IPS DF 6.9 (cell line): Measurements from ENCODE around the gene TGFBI.

Experiments
- DNase-seq: peaks from one replicate; pipeline ENCODE4 v3.0.0-alpha.2; 2013; ENCODE audit warnings: low read depth, low spot score
- H3K27ac ChIP-seq: one replicate; pipeline ENCODE4 v1.5.1; 2013; ENCODE audit warnings: low read length, control low read depth
- H3K27me3 ChIP-seq: 2 replicates; pipeline ENCODE4 v1.6.1; 2013; ENCODE audit warnings: mild to moderate bottlenecking, low read length; ENCODE audit not compliant: control insufficient read depth, insufficient read depth
- H3K36me3 ChIP-seq: 2 replicates; pipeline ENCODE4 v1.6.1; 2013; ENCODE audit warnings: low read length; ENCODE audit not compliant: control insufficient read depth, insufficient read depth
- H3K4me1 ChIP-seq: 2 replicates; pipeline ENCODE4 v1.6.1; 2013; ENCODE audit warnings: low read length; ENCODE audit not compliant: control insufficient read depth, insufficient read depth
- H3K4me3 ChIP-seq: 2 replicates; pipeline ENCODE4 v1.5.1; 2013; ENCODE audit warnings: mild to moderate bottlenecking, low read length
- H3K9me3 ChIP-seq: 2 replicates; pipeline ENCODE4 v1.6.1; 2013; ENCODE audit warnings: low read length, inconsistent platforms; ENCODE audit not compliant: control insufficient read depth, insufficient read depth
- WGBS: extraction: QIAGEN DNeasy Blood & Tissue Kit; methylation state at CpG from one replicate; pipeline ENCODE4 v1.1.7; 2013; ENCODE audit warnings: mixed read lengths, missing lambda C conversion rate; ENCODE audit not compliant: insufficient read length, insufficient coverage; 5-methylcytosine and 5-hydroxymethylcytosine counted together

The TGFBI gene

GRCh38 chr5:136063778-136064465 is 35.1 kb downstream of the TGFBI start:
- Histone ChIP-seq H3K27me3 (no peaks in the 10 kb centered on the region), H3K4me3 (no peak overlapping the region), H3K4me1 (no peaks in the 10 kb centered on the region), H3K9me3 (no peaks in the 10 kb centered on the region), H3K36me3 (no peaks in the 10 kb centered on the region), H3K27ac (no peak overlapping the region)
- no CpG with 5 or more reads among the region's 8 CpGs for WGBS
- no peak for DNase-seq

- DNase-seq: no peak
- Histone ChIP-seq H3K4me3 (no peak overlapping the region), H3K9me3 (no peaks in the 10 kb centered on the region), H3K27ac (no peak overlapping the region), H3K27me3 (no peaks in the 10 kb centered on the region), H3K4me1 (no peaks in the 10 kb centered on the region), H3K36me3 (no peaks in the 10 kb centered on the region)
- WGBS: no CpG with 5 or more reads among the region's 4 CpGs
Observed at GRCh38 chr5:136064510-136064909, 35.7 kb downstream of the TGFBI start.

- no peak overlapping the region for H3K27ac ChIP-seq
- WGBS: no CpG with 5 or more reads among the region's 2 CpGs
- H3K4me1 ChIP-seq: no peaks in the 10 kb centered on the region
- no peaks in the 10 kb centered on the region for H3K9me3 ChIP-seq
- no peak for DNase-seq
- H3K27me3 ChIP-seq: no peaks in the 10 kb centered on the region
- H3K4me3 ChIP-seq: no peak overlapping the region
- H3K36me3 ChIP-seq: no peaks in the 10 kb centered on the region
Observed at GRCh38 chr5:136065588-136065987, 36.8 kb downstream of the TGFBI start.

GRCh38 chr5:136066661-136067271 is 38.0 kb downstream of the TGFBI start:
- Histone ChIP-seq H3K27me3 (no peaks in the 10 kb centered on the region), H3K27ac (no peak overlapping the region), H3K4me1 (no peaks in the 10 kb centered on the region), H3K4me3 (no peak overlapping the region), H3K9me3 (no peaks in the 10 kb centered on the region), H3K36me3 (no peaks in the 10 kb centered on the region)
- WGBS: no CpG with 5 or more reads among the region's 4 CpGs
- no peak for DNase-seq

- Histone ChIP-seq H3K9me3 (no peaks in the 10 kb centered on the region), H3K27me3 (no peaks in the 10 kb centered on the region), H3K27ac (no peak overlapping the region), H3K4me3 (no peak overlapping the region), H3K4me1 (no peaks in the 10 kb centered on the region), H3K36me3 (no peaks in the 10 kb centered on the region)
- DNase-seq: no peak
- WGBS: no CpG with 5 or more reads among the region's 1 CpG
Observed at GRCh38 chr5:136067422-136067821, 38.6 kb downstream of the TGFBI start.

- no peaks in the 10 kb centered on the region for H3K27me3 ChIP-seq
- H3K36me3 ChIP-seq: no peaks in the 10 kb centered on the region
- no peaks in the 10 kb centered on the region for H3K9me3 ChIP-seq
- H3K4me1 ChIP-seq: no peaks in the 10 kb centered on the region
- DNase-seq: no peak
- H3K4me3 ChIP-seq: no peak overlapping the region
- no peak overlapping the region for H3K27ac ChIP-seq
- no CpG with 5 or more reads among the region's 9 CpGs for WGBS
Observed at GRCh38 chr5:136070486-136071285, 41.9 kb downstream of the TGFBI start.

- H3K36me3 ChIP-seq: no peaks in the 10 kb centered on the region
- no peaks in the 10 kb centered on the region for H3K4me1 ChIP-seq
- no CpG with 5 or more reads among the region's 5 CpGs for WGBS
- no peak overlapping the region for H3K4me3 ChIP-seq
- H3K9me3 ChIP-seq: no peaks in the 10 kb centered on the region
- no peak overlapping the region for H3K27ac ChIP-seq
- no peaks in the 10 kb centered on the region for H3K27me3 ChIP-seq
- no peak for DNase-seq
Observed at GRCh38 chr5:136073714-136074529, 45.1 kb downstream of the TGFBI start.

GRCh38 chr5:136075466-136075891 is 46.7 kb downstream of the TGFBI start:
- Histone ChIP-seq H3K9me3 (no peaks in the 10 kb centered on the region), H3K27me3 (no peaks in the 10 kb centered on the region), H3K27ac (no peak overlapping the region), H3K36me3 (no peaks in the 10 kb centered on the region), H3K4me3 (no peak overlapping the region), H3K4me1 (no peaks in the 10 kb centered on the region)
- no peak for DNase-seq
- no CpG with 5 or more reads among the region's 1 CpG for WGBS

- DNase-seq: no peak
- Histone ChIP-seq H3K9me3 (no peaks in the 10 kb centered on the region), H3K4me1 (no peaks in the 10 kb centered on the region), H3K4me3 (no peak overlapping the region), H3K27ac (no peak overlapping the region), H3K36me3 (no peaks in the 10 kb centered on the region), H3K27me3 (no peaks in the 10 kb centered on the region)
- no CpG with 5 or more reads among the region's 6 CpGs for WGBS
Observed at GRCh38 chr5:136076067-136076466, 47.3 kb downstream of the TGFBI start.

GRCh38 chr5:136076881-136077445 is 48.2 kb downstream of the TGFBI start:
- WGBS: no CpG with 5 or more reads among the region's 4 CpGs
- H3K4me1 ChIP-seq: no peaks in the 10 kb centered on the region; the same call in 1 of the 2 replicates
- no peak for DNase-seq
- no peaks in the 10 kb centered on the region for H3K27me3 ChIP-seq
- H3K9me3 ChIP-seq: no peaks in the 10 kb centered on the region
- no peaks in the 10 kb centered on the region for H3K36me3 ChIP-seq
- H3K27ac ChIP-seq: no peak overlapping the region
- H3K4me3 ChIP-seq: no peak overlapping the region
